Keratinocyte (primary cell): ENCODE data around the gene HOXA6. TPM values are rescaled to one million over a fixed set of nuclear protein-coding genes. Genes with fewer than 3 reads are reported as not detected.

ENCODE experiments used
- DNase-seq: peaks from one replicate; pipeline ENCODE4 v3.0.0-alpha.2; 2011; ENCODE audit warnings: low read depth, missing footprints, low spot score
- FAIRE-seq: peaks from 2 replicates; lab custom pipeline; 2011; peaks lifted over from hg19 to GRCh38; lab: Jason Lieb, UNC
- H2AFZ ChIP-seq: 2 replicates; pipeline ENCODE4 v1.6.0; 2012; ENCODE audit warnings: low read length, control low read depth, inconsistent platforms; ENCODE audit not compliant: control insufficient read depth
- H3K27ac ChIP-seq: 2 replicates; pipeline ENCODE4 v1.5.1; 2011; ENCODE audit warnings: low read length; ENCODE audit not compliant: control insufficient read depth, insufficient read depth
- H3K27me3 ChIP-seq: 3 replicates; pipeline ENCODE4 v1.6.0; 2011; ENCODE audit warnings: low read length; ENCODE audit not compliant: control insufficient read depth, insufficient read depth; ENCODE audit errors: extremely low read depth
- H3K36me3 ChIP-seq, 2 experiments: 2 replicates in 1 of 2; 3 replicates in 1 of 2; pipeline ENCODE4 v1.5.1; 2011; ENCODE audit warnings: low read length in 2 of 2, mild to moderate bottlenecking in 1 of 2; ENCODE audit not compliant: control insufficient read depth in 2 of 2, insufficient read depth in 2 of 2; ENCODE audit errors: extremely low read depth in 1 of 2
- H3K4me1 ChIP-seq: 3 replicates; pipeline ENCODE4 v1.5.1; 2011; ENCODE audit warnings: low read length; ENCODE audit not compliant: control insufficient read depth, insufficient read depth; ENCODE audit errors: extremely low read depth
- H3K4me2 ChIP-seq: 3 replicates; pipeline ENCODE4 v1.6.0; 2011; ENCODE audit warnings: low read depth, low read length; ENCODE audit not compliant: control insufficient read depth, insufficient read depth; ENCODE audit errors: extremely low read depth
- H3K4me3 ChIP-seq, 3 experiments: fragments of 200-600 bp in 1 of 3; sonication (generic) in 1 of 3; 2 replicates in 2 of 3; 3 replicates in 1 of 3; pipeline ENCODE4 v1.5.1; 2011 to 2016; ENCODE audit warnings: low read length in 3 of 3, mild to moderate bottlenecking in 3 of 3, control low read depth in 2 of 3, inconsistent platforms in 1 of 3, low read depth in 1 of 3, mixed read lengths in 1 of 3, mixed run types in 1 of 3, moderate library complexity in 1 of 3; ENCODE audit not compliant: control insufficient read depth in 2 of 3, insufficient read depth in 2 of 3; ENCODE audit errors: extremely low read depth in 1 of 3
- H3K79me2 ChIP-seq: 2 replicates; pipeline ENCODE4 v1.6.0; 2012; ENCODE audit warnings: low read length; ENCODE audit not compliant: control insufficient read depth, insufficient read depth
- H3K9ac ChIP-seq: 3 replicates; pipeline ENCODE4 v1.6.0; 2011; ENCODE audit warnings: low read length; ENCODE audit not compliant: control insufficient read depth, insufficient read depth; ENCODE audit errors: extremely low read depth
- H3K9me1 ChIP-seq: 3 replicates; pipeline ENCODE4 v1.6.0; 2011; ENCODE audit warnings: low read length; ENCODE audit not compliant: control insufficient read depth, insufficient read depth; ENCODE audit errors: extremely low read depth
- H3K9me3 ChIP-seq: 2 replicates; pipeline ENCODE4 v1.5.1; 2012; ENCODE audit warnings: low read depth, low read length; ENCODE audit not compliant: control insufficient read depth
- H4K20me1 ChIP-seq: 3 replicates; pipeline ENCODE4 v1.6.0; 2011; ENCODE audit warnings: low read length; ENCODE audit not compliant: control insufficient read depth, insufficient read depth; ENCODE audit errors: extremely low read depth
- CTCF ChIP-seq, 3 experiments: IDR thresholded peaks in 1 of 3; conservative IDR thresholded peaks in 1 of 3; optimal IDR thresholded peaks in 1 of 3; 2 replicates in 2 of 3; 3 replicates in 1 of 3; pipeline versions ENCODE3 to v1.5.1; 2011; ENCODE audit warnings: low read length in 3 of 3, mild to moderate bottlenecking in 3 of 3, moderate library complexity in 2 of 3, control low read depth in 1 of 3, inconsistent platforms in 1 of 3; ENCODE audit not compliant: insufficient read depth in 2 of 3; ENCODE audit errors: extremely low read depth in 1 of 3
- EZH2 ChIP-seq: IDR thresholded peaks from one replicate; pipeline ENCODE4 v1.6.1; 2012; ENCODE audit warnings: inconsistent platforms, mild to moderate bottlenecking, low read length, moderate library complexity
- dilution Hi-C: fragments of 300-500 bp; cut with MboI; formaldehyde crosslinking; loops from one replicate; pipeline ENCODE4 v1.7.0; 2020; ENCODE audit warnings: low sequenced_read_pairs; ENCODE audit not compliant: extremely low pct_ligation_motif_present
- polyA plus RNA-seq, 5 experiments: library from polyadenylated mRNA; depleted of rRNA in 3 of 5; stranded (reverse) in 3 of 5; stranded (forward) in 1 of 5; unstranded in 1 of 5; fragments of >200 nt; gene quantifications; 1 replicate in 1 of 5; 2 replicates in 3 of 5; 3 replicates in 1 of 5; pipeline versions ENCODE4 v1.2.1 to v1.2.3, GENCODE V29; 2011 to 2012; ENCODE audit warnings: missing spikeins in 2 of 5, low read depth in 1 of 5, low replicate concordance in 1 of 5

Gene HOXA6
- polyA plus RNA-seq, 1 donor (not counting 4 experiments of a cell fraction or from before 2014, with no cell fraction given) = 0.54 TPM

GRCh38 chr7:27124096-27124901 lies 23.3 kb downstream of the HOXA6 start:
- H3K4me1 ChIP-seq = no peaks in the 10 kb centered on the region
- no peak overlapping the region for H3K4me3 ChIP-seq
- DNase-seq (no peak), FAIRE-seq (no peak)
- no peaks in the 10 kb centered on the region for H3K9me3 ChIP-seq
- no peaks in the 10 kb centered on the region for H4K20me1 ChIP-seq
- H3K4me2 ChIP-seq = peak overlapping the region; percentile 38
- no peak overlapping the region for H2AFZ ChIP-seq
- dilution Hi-C loops = no loop called here
- H3K27me3 ChIP-seq = no peaks in the 10 kb centered on the region
- H3K9me1 ChIP-seq = no peaks in the 10 kb centered on the region
- H3K36me3 ChIP-seq = peaks cover 0 to 4% of the 10 kb centered on the region in 2 experiments
- no peaks in the 10 kb centered on the region for H3K79me2 ChIP-seq
- no peak overlapping the region for H3K9ac ChIP-seq
- H3K27ac ChIP-seq = no peak overlapping the region
- no peak for TF ChIP-seq EZH2
- no peak for TF ChIP-seq CTCF (optimal IDR thresholded peaks at IDR 0.05 in 1 of 3, IDR thresholded peaks at IDR 0.05 in 1 of 3, conservative IDR thresholded peaks at IDR 0.05 in 1 of 3; ENCODE audit: extremely low read depth in 1 of 3, insufficient read depth in 2 of 3, low read length in 3 of 3)

GRCh38 chr7:27123477-27124053 lies 24.0 kb downstream of the HOXA6 start:
- DNase-seq (no peak), FAIRE-seq (no peak)
- Histone ChIP-seq H3K4me1 (no peaks in the 10 kb centered on the region), H3K27me3 (no peaks in the 10 kb centered on the region), H4K20me1 (no peaks in the 10 kb centered on the region), H3K4me2 (peak overlapping the region; percentile 38), H3K27ac (no peak overlapping the region), H3K79me2 (no peaks in the 10 kb centered on the region), H3K36me3 (peaks cover 0 to 4% of the 10 kb centered on the region in 2 experiments), H2AFZ (no peak overlapping the region), H3K9ac (peak overlapping the region; percentile 42), H3K9me1 (no peaks in the 10 kb centered on the region), H3K9me3 (no peaks in the 10 kb centered on the region), H3K4me3 (no peak overlapping the region)
- no peak for TF ChIP-seq CTCF (optimal IDR thresholded peaks at IDR 0.05 in 1 of 3, IDR thresholded peaks at IDR 0.05 in 1 of 3, conservative IDR thresholded peaks at IDR 0.05 in 1 of 3; ENCODE audit: extremely low read depth in 1 of 3, insufficient read depth in 2 of 3, low read length in 3 of 3)
- no peak for TF ChIP-seq EZH2
- dilution Hi-C loops = no loop called here
